Forelimb muscle (tissue), 1 donor: ENCODE data around the gene MAP4K4. TPM values are rescaled to one million over a fixed set of nuclear protein-coding genes. Genes with fewer than 3 reads are reported as not detected.
A peak's percentile ranks its signal among the peaks of the same experiment; 100 is the strongest.

Experiments
- DNase-seq: peaks from one replicate; pipeline ENCODE4 v3.0.0-alpha.2; 2013; ENCODE audit warnings: low read depth
- polyA plus RNA-seq: library from polyadenylated mRNA; unstranded; fragments of 120-200 nt; gene quantifications from one replicate; pipeline ENCODE4 v1.2.1, GENCODE V29; 2013; ENCODE audit not compliant: insufficient read length

Gene MAP4K4
- 126 TPM for polyA plus RNA-seq

- peak; percentile 62 for DNase-seq
Measured at GRCh38 chr2:101697124-101698013, at the start of gene MAP4K4. TSS of gene MAP4K4 (plus strand) at chr2:101697707. CDS start at chr2:101698081, 374 bp downstream.

- no peak for DNase-seq
Measured at GRCh38 chr2:101653469-101653868, 44.0 kb upstream of the MAP4K4 start.

- DNase-seq: no peak
Measured at GRCh38 chr2:101655702-101656422, 41.6 kb upstream of the MAP4K4 start.

- DNase-seq: no peak
Measured at GRCh38 chr2:101657787-101658186, 39.7 kb upstream of the MAP4K4 start.

GRCh38 chr2:101658387-101658786, 39.1 kb upstream of the MAP4K4 start:
- DNase-seq: no peak

- DNase-seq: no peak
Measured at GRCh38 chr2:101665312-101665711, 32.2 kb upstream of the MAP4K4 start.

GRCh38 chr2:101667823-101668222, 29.7 kb upstream of the MAP4K4 start:
- no peak for DNase-seq

GRCh38 chr2:101672047-101672446, 25.5 kb upstream of the MAP4K4 start:
- no peak for DNase-seq

GRCh38 chr2:101673920-101674319, 23.6 kb upstream of the MAP4K4 start:
- DNase-seq: no peak

GRCh38 chr2:101675512-101675911, 22.0 kb upstream of the MAP4K4 start:
- no peak for DNase-seq

- no peak for DNase-seq
Measured at GRCh38 chr2:101676674-101677073, 20.8 kb upstream of the MAP4K4 start.

GRCh38 chr2:101677658-101678057, 19.8 kb upstream of the MAP4K4 start:
- DNase-seq: no peak

- no peak for DNase-seq
Measured at GRCh38 chr2:101678379-101678778, 19.1 kb upstream of the MAP4K4 start.

GRCh38 chr2:101679037-101679726, 18.3 kb upstream of the MAP4K4 start:
- DNase-seq: no peak

- DNase-seq: no peak
Measured at GRCh38 chr2:101679801-101680487, 17.6 kb upstream of the MAP4K4 start.

GRCh38 chr2:101682311-101682710, 15.2 kb upstream of the MAP4K4 start:
- no peak for DNase-seq

GRCh38 chr2:101684313-101684712, 13.2 kb upstream of the MAP4K4 start:
- no peak for DNase-seq

- no peak for DNase-seq
Measured at GRCh38 chr2:101688261-101688660, 9.2 kb upstream of the MAP4K4 start.

GRCh38 chr2:101689114-101689825, 8.2 kb upstream of the MAP4K4 start:
- DNase-seq: no peak

- DNase-seq: no peak
Measured at GRCh38 chr2:101690547-101691152, 6.9 kb upstream of the MAP4K4 start.

- no peak for DNase-seq
Measured at GRCh38 chr2:101692041-101692440, 5.5 kb upstream of the MAP4K4 start.
